Sigmoid colon (tissue), 4 donors: Measurements from ENCODE around the gene NMUR1.

ENCODE experiments used
- CTCF ChIP-seq, 4 experiments: fragments of 450-650 bp in 3 of 4; fragments of 200-600 bp in 1 of 4; IDR thresholded peaks; one replicate each; pipeline ENCODE4 v1.5.1; 2016 to 2019; ENCODE audit warnings: antibody characterized with exemption in 4 of 4, mild to moderate bottlenecking in 3 of 4, moderate library complexity in 2 of 4
- EP300 ChIP-seq, 4 donors: sonication (generic); formaldehyde crosslinking; IDR thresholded peaks; one replicate each; pipeline ENCODE4 v1.6.1; 2017; ENCODE audit warnings: antibody characterized with exemption in 4 of 4
- POLR2A ChIP-seq, 2 donors: fragments of 450-650 bp; IDR thresholded peaks; one replicate each; pipeline ENCODE4 v1.6.1; 2016; ENCODE audit warnings: antibody characterized with exemption in 2 of 2, mild to moderate bottlenecking in 2 of 2, moderate library complexity in 2 of 2

GRCh38 chr2:231527955-231528635, 2.1 kb downstream of the NMUR1 start:
- no peak for TF ChIP-seq CTCF (IDR thresholded peaks at IDR 0.05)
- TF ChIP-seq POLR2A (IDR thresholded peaks at IDR 0.05), result no peak
- TF ChIP-seq EP300 (IDR thresholded peaks at IDR 0.05), result no peak
